VCaP (cell line): ENCODE measurements around the gene PRL.
A peak's percentile ranks its signal among the peaks of the same experiment; 100 is the strongest.

Experiments used
- H3K27ac ChIP-seq: fragments of 450-650 bp; 2 replicates; pipeline ENCODE4 v1.5.1; 2017
- TF ChIP-seq, protein P1 (sequence below): fragments of 450-650 bp; conservative IDR thresholded peaks from 2 replicates; pipeline ENCODE4 v1.5.1; 2017; ENCODE audit warnings: mild to moderate bottlenecking, moderate library complexity

The PRL gene

GRCh38 chr6:22271081-22271480, 25.8 kb downstream of the PRL start:
- TF ChIP-seq, protein P1, sequence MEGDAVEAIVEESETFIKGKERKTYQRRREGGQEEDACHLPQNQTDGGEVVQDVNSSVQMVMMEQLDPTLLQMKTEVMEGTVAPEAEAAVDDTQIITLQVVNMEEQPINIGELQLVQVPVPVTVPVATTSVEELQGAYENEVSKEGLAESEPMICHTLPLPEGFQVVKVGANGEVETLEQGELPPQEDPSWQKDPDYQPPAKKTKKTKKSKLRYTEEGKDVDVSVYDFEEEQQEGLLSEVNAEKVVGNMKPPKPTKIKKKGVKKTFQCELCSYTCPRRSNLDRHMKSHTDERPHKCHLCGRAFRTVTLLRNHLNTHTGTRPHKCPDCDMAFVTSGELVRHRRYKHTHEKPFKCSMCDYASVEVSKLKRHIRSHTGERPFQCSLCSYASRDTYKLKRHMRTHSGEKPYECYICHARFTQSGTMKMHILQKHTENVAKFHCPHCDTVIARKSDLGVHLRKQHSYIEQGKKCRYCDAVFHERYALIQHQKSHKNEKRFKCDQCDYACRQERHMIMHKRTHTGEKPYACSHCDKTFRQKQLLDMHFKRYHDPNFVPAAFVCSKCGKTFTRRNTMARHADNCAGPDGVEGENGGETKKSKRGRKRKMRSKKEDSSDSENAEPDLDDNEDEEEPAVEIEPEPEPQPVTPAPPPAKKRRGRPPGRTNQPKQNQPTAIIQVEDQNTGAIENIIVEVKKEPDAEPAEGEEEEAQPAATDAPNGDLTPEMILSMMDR, result no peak

DNA sequence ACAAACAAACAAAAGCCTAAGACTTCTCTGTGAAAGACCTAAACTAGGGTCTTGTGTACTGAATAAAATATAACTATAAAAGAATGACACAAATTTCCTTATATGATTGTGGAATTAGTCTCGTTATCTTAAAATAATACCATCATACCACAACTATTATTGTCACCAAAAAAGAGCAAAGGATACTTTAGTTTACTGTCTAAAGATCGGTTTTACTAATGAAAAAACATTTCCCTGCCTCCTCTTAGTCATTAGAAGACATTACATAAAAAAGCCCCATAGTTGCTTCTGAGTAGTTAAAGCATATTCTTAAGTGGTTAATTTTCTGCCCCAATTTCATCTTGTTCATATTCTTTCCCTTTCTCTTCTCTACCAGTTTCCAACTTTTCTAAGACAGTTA, 33.1 kb downstream of the PRL start:
- H3K27ac ChIP-seq, result no peak overlapping the region
- TF ChIP-seq, protein P1, result no peak

More at GRCh38 chr6:22271081-22271480, 25.8 kb downstream of the PRL start:
- H3K27ac ChIP-seq, result peak overlapping the region; percentile 1; the same call in 1 of the 2 replicates

GRCh38 chr6:22254886-22255285, 42.0 kb downstream of the PRL start:
- peak overlapping the region; percentile 74 for H3K27ac ChIP-seq
- TF ChIP-seq, protein P1, result no peak

GRCh38 chr6:22253955-22254655, 42.7 kb downstream of the PRL start:
- TF ChIP-seq, protein P1, result no peak
- peak overlapping the region; percentile 74 for H3K27ac ChIP-seq

DNA sequence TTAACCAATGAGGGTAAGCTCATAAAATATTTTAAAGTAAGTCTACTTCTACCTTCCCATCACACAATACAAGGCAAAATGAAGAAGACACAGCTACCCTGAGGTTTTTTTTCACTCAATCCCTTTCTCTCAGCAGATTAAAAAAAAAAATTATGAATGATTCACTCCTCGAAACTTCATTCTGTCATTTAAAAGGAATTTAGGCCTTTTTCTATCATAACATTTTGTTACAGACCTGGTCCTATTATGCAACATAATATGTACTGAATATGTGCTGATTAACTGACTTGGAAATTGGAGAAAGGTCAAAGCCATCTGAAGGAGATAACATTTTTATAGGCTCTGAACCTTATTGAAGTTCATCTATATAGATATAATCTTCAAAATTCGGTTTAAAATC, 45.5 kb downstream of the PRL start:
- TF ChIP-seq, protein P1, result no peak
- no peak overlapping the region; the same call in 1 of the 2 replicates for H3K27ac ChIP-seq

DNA sequence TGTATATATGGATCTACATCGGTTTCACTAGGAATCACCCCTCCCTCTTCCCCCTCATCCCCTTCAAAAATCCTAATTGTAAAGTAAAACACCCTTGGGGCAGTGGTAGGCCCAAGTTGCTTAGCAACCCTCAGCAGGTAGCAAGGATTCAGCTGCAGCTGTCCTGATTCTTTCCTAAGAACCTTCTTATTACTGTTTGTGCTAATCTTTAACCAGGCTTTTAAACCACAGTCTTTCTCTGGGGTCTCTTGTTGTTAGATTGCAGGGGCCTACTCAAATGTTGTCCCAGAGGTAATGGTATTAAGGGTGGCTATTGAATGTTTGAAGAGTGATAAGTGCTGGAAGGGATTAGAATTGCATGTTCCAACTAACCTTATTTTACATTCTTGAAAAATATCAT, 46.4 kb downstream of the PRL start:
- H3K27ac ChIP-seq, result no peak overlapping the region; the same call in 1 of the 2 replicates
- TF ChIP-seq, protein P1, result no peak

DNA sequence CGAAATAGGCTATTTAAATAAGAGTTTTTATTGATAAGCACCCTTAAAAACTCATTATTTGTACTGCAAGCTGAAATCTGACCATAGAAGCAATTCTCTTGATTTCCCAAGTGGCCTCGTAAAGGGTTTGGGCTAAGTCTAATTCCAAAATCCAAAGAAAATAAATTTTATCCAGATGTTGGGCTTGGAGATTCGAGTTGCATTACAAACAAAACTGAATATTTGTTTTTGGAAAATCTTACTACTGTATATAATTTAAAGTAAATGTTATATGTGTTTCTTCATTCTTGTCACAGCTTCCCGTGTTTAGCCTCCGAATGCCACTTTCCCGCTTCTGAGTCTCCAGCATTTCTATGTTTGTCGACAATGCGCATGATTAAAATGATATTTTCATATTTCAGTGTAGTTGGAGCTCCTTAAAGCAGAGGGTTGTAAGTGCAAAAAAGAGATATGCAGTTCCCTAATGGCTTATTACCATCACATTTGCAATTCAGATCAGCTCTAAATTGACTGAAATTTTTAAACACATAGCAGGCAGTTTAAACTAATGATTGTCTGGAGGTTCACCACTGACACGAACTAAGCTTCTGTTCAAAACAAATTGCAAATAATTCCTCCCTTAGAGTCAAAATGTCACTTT, 47.0 kb downstream of the PRL start:
- H3K27ac ChIP-seq, result no peak overlapping the region
- TF ChIP-seq, protein P1, result no peak
